SK-N-SH (cell line): Measurements from ENCODE around the gene ZNF341. TPM values are rescaled to one million over a fixed set of nuclear protein-coding genes. Genes with fewer than 3 reads are reported as not detected.

ENCODE experiments used
- FOSL2 ChIP-seq: IDR thresholded peaks from 2 replicates; pipeline ENCODE4 v1.4.0; 2012; ENCODE audit warnings: low read depth, mild to moderate bottlenecking, moderate library complexity, borderline replicate concordance
- FOXM1 ChIP-seq: IDR thresholded peaks from 2 replicates; pipeline ENCODE4 v1.4.0; 2012; ENCODE audit warnings: low read depth, mild to moderate bottlenecking
- GATA2 ChIP-seq: sonication (generic); formaldehyde crosslinking; IDR thresholded peaks from 2 replicates; pipeline ENCODE4 v1.5.0; 2020; ENCODE audit warnings: mild to moderate bottlenecking, missing genetic modification reagents
- SIN3A ChIP-seq: IDR thresholded peaks from 2 replicates; pipeline ENCODE4 v1.6.1; 2012; ENCODE audit warnings: low read depth, mild to moderate bottlenecking, low read length, moderate library complexity, borderline replicate concordance
- TEAD4 ChIP-seq: IDR thresholded peaks from 2 replicates; pipeline ENCODE4 v1.4.0; 2012; ENCODE audit warnings: mild to moderate bottlenecking, borderline replicate concordance; ENCODE audit not compliant: insufficient read depth
- polyA plus RNA-seq, 3 experiments: library from polyadenylated mRNA; depleted of rRNA; stranded (reverse); fragments of >200 nt; gene quantifications; 2 replicates each; pipeline ENCODE4 v1.2.3, GENCODE V29; 2012
- TF ChIP-seq, protein P1 (sequence below): fragments of 200-600 bp; sonication (generic); IDR thresholded peaks from 2 replicates; pipeline ENCODE4 v1.6.1; 2017; ENCODE audit warnings: antibody characterized with exemption, mild to moderate bottlenecking, moderate library complexity

The ZNF341 gene
- polyA plus RNA-seq, 1 of the 3 experiments (the other 2 are of a cell fraction): 3.2 TPM

DNA sequence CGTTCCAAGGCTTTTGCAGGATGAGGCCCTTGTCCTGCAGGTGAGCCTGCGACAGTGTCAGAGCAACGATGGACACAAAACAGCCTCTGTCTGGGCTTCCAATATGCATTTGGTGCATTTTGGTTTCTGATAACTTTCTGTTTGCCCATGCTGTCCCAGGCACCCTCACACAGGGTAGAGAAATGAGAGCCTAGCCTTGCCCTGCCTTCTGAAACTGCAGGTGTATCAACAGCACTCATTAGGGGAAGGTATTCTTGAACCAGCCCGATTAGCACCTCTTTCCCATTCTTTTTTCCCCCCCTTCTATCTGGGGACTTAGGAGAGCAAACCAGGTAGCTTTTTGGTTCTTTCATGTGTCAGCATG is 109.6 kb downstream of the ZNF341 start (continued):
- TF ChIP-seq GATA2 (no peak), FOXM1 (no peak), SIN3A (no peak), TEAD4 (no peak), FOSL2 (no peak)
- TF ChIP-seq, protein P1, sequence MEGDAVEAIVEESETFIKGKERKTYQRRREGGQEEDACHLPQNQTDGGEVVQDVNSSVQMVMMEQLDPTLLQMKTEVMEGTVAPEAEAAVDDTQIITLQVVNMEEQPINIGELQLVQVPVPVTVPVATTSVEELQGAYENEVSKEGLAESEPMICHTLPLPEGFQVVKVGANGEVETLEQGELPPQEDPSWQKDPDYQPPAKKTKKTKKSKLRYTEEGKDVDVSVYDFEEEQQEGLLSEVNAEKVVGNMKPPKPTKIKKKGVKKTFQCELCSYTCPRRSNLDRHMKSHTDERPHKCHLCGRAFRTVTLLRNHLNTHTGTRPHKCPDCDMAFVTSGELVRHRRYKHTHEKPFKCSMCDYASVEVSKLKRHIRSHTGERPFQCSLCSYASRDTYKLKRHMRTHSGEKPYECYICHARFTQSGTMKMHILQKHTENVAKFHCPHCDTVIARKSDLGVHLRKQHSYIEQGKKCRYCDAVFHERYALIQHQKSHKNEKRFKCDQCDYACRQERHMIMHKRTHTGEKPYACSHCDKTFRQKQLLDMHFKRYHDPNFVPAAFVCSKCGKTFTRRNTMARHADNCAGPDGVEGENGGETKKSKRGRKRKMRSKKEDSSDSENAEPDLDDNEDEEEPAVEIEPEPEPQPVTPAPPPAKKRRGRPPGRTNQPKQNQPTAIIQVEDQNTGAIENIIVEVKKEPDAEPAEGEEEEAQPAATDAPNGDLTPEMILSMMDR: no peak

Other genes with a start within 250 kb of the ZNF341 start
- gene CBFA2T2, start 241.9 kb upstream of the ZNF341 start, polyA plus RNA-seq (2012; rRNA removed): 11.0 and 11.7 TPM in 2 replicates
- 0.12 and 0.13 TPM in 2 replicates for gene C20orf144, start 69.7 kb upstream of the ZNF341 start, polyA plus RNA-seq (2012; rRNA removed)
- gene ACTL10, start 65.1 kb upstream of the ZNF341 start, polyA plus RNA-seq (2012; rRNA removed): 0.19 and 0.25 TPM in 2 replicates
- gene NECAB3, start 57.6 kb upstream of the ZNF341 start, polyA plus RNA-seq (2012; rRNA removed): 20.1 and 25.1 TPM in 2 replicates
- 12.4 and 15.0 TPM in 2 replicates for gene E2F1, start 45.6 kb upstream of the ZNF341 start, polyA plus RNA-seq (2012; rRNA removed)
- gene PXMP4, start 11.7 kb upstream of the ZNF341 start, polyA plus RNA-seq (2012; rRNA removed): 5.6 and 5.7 TPM in 2 replicates
- gene CHMP4B, start 79.4 kb downstream of the ZNF341 start, polyA plus RNA-seq (2012; rRNA removed): 83.1 and 123 TPM in 2 replicates